Stomach (tissue), 9 donors: ENCODE data around the gene QRSL1. TPM values are rescaled to one million over a fixed set of nuclear protein-coding genes. Genes with fewer than 3 reads are reported as not detected.

Experiments
- DNase-seq, 2 donors: peaks; one replicate each; pipeline versions ENCODE4 v3.0.0 to v3.0.0-alpha.2; 2013 to 2019
- H3K27ac ChIP-seq, 5 donors: fragments of 200-600 bp in 4 of 5; sonication (generic) in 4 of 5; one replicate each; pipeline ENCODE4 v1.5.1; 2013 to 2019; ENCODE audit warnings: mild to moderate bottlenecking in 1 of 5, moderate library complexity in 1 of 5
- H3K27me3 ChIP-seq, 3 donors: fragments of 200-600 bp; sonication (generic); one replicate each; pipeline ENCODE4 v1.5.1; 2017 to 2019; ENCODE audit warnings: mixed run types in 1 of 3
- H3K36me3 ChIP-seq, 4 donors: fragments of 200-600 bp; sonication (generic); 1 replicate in 3 of 4; 2 replicates in 1 of 4; pipeline ENCODE4 v1.5.1; 2016 to 2019
- H3K4me1 ChIP-seq, 4 donors: fragments of 200-600 bp; sonication (generic); one replicate each; pipeline ENCODE4 v1.5.1; 2016 to 2019
- H3K4me3 ChIP-seq, 4 donors: fragments of 200-600 bp; sonication (generic) in 3 of 4; one replicate each; pipeline ENCODE4 v1.5.1; 2016 to 2019; ENCODE audit warnings: mild to moderate bottlenecking in 1 of 4
- H3K9me3 ChIP-seq, 4 donors: fragments of 200-600 bp; sonication (generic); one replicate each; pipeline ENCODE4 v1.5.1; 2016 to 2019
- EP300 ChIP-seq: sonication (generic); formaldehyde crosslinking; IDR thresholded peaks from one replicate; pipeline ENCODE4 v1.6.1; 2017; ENCODE audit warnings: antibody characterized with exemption
- POLR2A ChIP-seq, 4 donors: fragments of 450-650 bp; IDR thresholded peaks; one replicate each; pipeline ENCODE4 v1.6.1; 2016; ENCODE audit warnings: antibody characterized with exemption in 4 of 4, control low read depth in 2 of 4, mild to moderate bottlenecking in 1 of 4, moderate library complexity in 1 of 4
- POLR2AphosphoS5 ChIP-seq, 3 donors: sonication (generic); formaldehyde crosslinking; IDR thresholded peaks; one replicate each; pipeline ENCODE4 v1.6.1; 2016; ENCODE audit warnings: antibody characterized with exemption in 3 of 3
- WGBS, 5 donors: extraction: QIAGEN DNeasy Blood & Tissue Kit in 3 of 5; methylation state at CpG; one replicate each; pipeline versions ENCODE4 v1.1.5 to v1.1.7; 2013 to 2018; 5-methylcytosine and 5-hydroxymethylcytosine counted together
- intact Hi-C: fragments of 100-400 bp; cut with DNase I; formaldehyde crosslinking; loops from one replicate; pipeline ENCODE4 v1.15.1; 2023; ENCODE audit warnings: low total_unique reads
- polyA plus RNA-seq, 3 donors: library from polyadenylated mRNA; stranded (reverse); fragments of 200-250 nt; gene quantifications; one replicate each; pipeline ENCODE4 v1.2.3, GENCODE V29; 2013
- total RNA-seq, 5 donors: library from RNA; depleted of rRNA; stranded (reverse); fragments of >200 nt; gene quantifications; one replicate each; pipeline versions ENCODE4 v1.1.0 to v1.2.3, GENCODE V29; 2014 to 2016
- TF ChIP-seq, protein P1 (sequence below), 7 experiments: fragments of 450-650 bp in 4 of 7; fragments of 200-600 bp in 3 of 7; sonication (generic) in 3 of 7; IDR thresholded peaks; one replicate each; pipeline ENCODE4 v1.5.1; 2016 to 2019; ENCODE audit warnings: antibody characterized with exemption in 7 of 7, control low read depth in 2 of 7, mild to moderate bottlenecking in 1 of 7
- donor health status: healthy with polysubstance abuse.
- donor health status: Bipolar disorder and iron deficiency.
- donor health status: healthy.

The QRSL1 gene
- total and polyA plus RNA-seq, 8 donors = 2.3 to 19.8 (median 6.9) TPM

DNA sequence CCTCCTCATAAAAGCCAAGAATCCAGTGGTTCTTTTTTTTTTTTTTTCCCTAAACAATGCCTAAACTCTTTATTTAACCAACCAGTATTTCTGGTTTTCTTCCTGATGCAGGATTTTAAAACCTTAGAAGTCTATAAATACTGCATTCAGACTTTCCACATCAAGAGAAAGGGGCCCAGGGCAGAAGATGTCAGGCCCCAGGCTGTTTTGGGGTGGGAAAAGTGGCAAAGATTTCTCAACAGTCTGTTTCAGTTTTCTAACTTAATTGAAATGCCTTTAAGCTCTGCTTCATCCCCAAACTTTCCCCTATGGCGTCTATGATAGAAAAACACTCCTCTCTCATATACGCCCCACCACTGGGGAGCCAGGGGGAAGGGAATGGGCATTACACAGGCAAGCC, 33.1 kb downstream of the QRSL1 start:
- WGBS, 5 donors = 84 to 95% (median 91%) methylated on average over 2 of the region's 2 CpGs
- Histone ChIP-seq H3K4me1 (no peaks in the 10 kb centered on the region), H3K27ac (no peak overlapping the region), H3K36me3 (peaks cover 27 to 93% (median 87%) of the 10 kb centered on the region in 4 donors), H3K27me3 (no peaks in the 10 kb centered on the region), H3K4me3 (no peak overlapping the region), H3K9me3 (peaks cover 0 to 19% (median 12%) of the 10 kb centered on the region in 4 donors)
- TF ChIP-seq POLR2A (IDR thresholded peaks at IDR 0.05) = no peak
- TF ChIP-seq, protein P1, sequence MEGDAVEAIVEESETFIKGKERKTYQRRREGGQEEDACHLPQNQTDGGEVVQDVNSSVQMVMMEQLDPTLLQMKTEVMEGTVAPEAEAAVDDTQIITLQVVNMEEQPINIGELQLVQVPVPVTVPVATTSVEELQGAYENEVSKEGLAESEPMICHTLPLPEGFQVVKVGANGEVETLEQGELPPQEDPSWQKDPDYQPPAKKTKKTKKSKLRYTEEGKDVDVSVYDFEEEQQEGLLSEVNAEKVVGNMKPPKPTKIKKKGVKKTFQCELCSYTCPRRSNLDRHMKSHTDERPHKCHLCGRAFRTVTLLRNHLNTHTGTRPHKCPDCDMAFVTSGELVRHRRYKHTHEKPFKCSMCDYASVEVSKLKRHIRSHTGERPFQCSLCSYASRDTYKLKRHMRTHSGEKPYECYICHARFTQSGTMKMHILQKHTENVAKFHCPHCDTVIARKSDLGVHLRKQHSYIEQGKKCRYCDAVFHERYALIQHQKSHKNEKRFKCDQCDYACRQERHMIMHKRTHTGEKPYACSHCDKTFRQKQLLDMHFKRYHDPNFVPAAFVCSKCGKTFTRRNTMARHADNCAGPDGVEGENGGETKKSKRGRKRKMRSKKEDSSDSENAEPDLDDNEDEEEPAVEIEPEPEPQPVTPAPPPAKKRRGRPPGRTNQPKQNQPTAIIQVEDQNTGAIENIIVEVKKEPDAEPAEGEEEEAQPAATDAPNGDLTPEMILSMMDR (IDR thresholded peaks at IDR 0.05) = no peak
- TF ChIP-seq EP300 = no peak
- intact Hi-C loops = no loop called here
- DNase-seq = no peak

DNA sequence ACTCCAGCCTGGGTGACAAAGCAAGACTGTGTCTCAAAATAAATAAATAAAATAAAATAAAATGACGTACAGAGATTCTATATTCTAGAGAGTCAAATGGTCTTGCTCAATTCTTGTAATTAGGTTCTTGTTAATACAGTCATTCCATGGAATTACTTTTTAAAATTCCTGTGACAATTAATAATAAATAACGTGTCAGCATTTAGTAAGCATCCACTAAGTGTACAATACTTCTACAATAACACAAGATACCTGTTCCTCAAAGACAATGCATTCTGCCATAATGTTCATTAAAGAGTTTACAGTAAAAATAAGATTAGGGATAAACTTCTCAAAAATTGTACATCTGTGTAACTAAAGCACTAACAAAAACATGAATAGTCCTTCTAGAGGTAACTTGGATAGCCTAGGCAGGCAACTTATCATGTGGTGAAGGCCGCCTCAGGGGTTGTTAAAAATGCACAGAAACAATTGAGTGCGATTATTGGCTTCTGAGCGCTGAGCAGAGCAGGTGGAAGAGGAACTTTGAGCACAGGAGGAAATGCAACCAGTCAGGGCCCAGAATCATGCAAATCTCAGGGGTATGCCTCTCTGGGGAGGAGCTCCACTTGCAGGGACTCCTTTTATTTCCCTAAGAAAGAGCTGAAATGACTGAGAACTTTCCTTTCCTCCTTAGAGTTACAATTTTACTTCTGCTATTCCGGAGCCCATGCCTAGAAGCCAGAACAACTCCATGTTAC, 37.1 kb downstream of the QRSL1 start:
- TF ChIP-seq, protein P1 (IDR thresholded peaks at IDR 0.05) = no peak
- TF ChIP-seq POLR2AphosphoS5 (IDR thresholded peaks at IDR 0.05) = no peak
- TF ChIP-seq EP300 = no peak
- no peak for TF ChIP-seq POLR2A (IDR thresholded peaks at IDR 0.05)
- H3K36me3 ChIP-seq = peaks cover 20 to 54% (median 49%) of the 10 kb centered on the region in 4 donors
- intact Hi-C loops = no loop called here
- DNase-seq = peak in 1 of 2 donors; percentile 24
- WGBS, 5 donors = 81 to 90% (median 87%) methylated on average over 6 of the region's 6 CpGs
- H3K4me3 ChIP-seq = no peak overlapping the region
- no peaks in the 10 kb centered on the region for H3K4me1 ChIP-seq
- H3K27me3 ChIP-seq = no peaks in the 10 kb centered on the region
- H3K27ac ChIP-seq = no peak overlapping the region
- no peaks in the 10 kb centered on the region for H3K9me3 ChIP-seq

DNA sequence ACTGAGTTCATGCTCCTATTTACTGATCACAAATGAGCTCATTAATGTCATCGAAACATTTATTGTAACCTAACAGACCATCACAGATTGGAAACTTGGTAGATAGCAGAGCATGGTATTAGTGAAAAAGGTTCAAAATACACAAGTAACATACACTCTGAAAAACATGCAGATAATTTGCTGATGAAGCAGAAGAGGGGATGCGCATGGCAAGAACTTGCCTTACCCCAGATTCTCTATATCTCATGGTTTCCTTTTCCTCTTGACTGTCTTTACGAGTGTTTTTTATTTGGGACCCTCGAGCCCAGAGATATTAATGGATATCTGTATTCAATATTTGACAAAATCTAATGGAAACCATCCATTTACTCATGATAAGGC, 37.6 kb downstream of the QRSL1 start:
- no peak for DNase-seq
- 92 to 95% (median 93%) methylated on average over 4 of the region's 4 CpGs for WGBS, 5 donors
- intact Hi-C loops = no loop called here
- H3K27ac ChIP-seq = no peak overlapping the region
- H3K9me3 ChIP-seq = no peaks in the 10 kb centered on the region
- H3K36me3 ChIP-seq = peaks cover 20 to 51% (median 47%) of the 10 kb centered on the region in 4 donors
- no peak for TF ChIP-seq POLR2AphosphoS5 (IDR thresholded peaks at IDR 0.05)
- no peak for TF ChIP-seq EP300
- no peak for TF ChIP-seq POLR2A (IDR thresholded peaks at IDR 0.05)
- TF ChIP-seq, protein P1 (IDR thresholded peaks at IDR 0.05) = no peak
- H3K4me3 ChIP-seq = no peak overlapping the region
- no peaks in the 10 kb centered on the region for H3K27me3 ChIP-seq
- H3K4me1 ChIP-seq = no peaks in the 10 kb centered on the region

DNA sequence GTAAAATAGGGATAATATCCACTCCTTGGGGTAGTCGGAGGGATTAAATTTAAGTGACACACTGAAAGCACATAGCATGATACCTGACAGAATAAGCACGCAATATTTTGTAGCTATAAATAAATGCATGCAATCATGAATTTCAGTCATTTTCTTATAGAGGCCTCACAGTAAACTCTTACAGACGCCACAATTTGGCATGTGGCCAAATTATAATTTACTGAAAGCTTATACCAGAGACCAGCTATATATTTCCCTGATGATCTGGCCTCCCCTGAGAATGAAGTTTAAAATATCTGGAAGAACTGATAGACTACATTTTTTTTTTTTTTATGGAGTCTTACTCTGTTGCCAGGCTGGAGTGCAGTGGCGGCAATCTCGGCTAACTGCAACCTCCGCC, 40.9 kb downstream of the QRSL1 start:
- Histone ChIP-seq H3K36me3 (peaks cover 9 to 20% (median 17%) of the 10 kb centered on the region in 4 donors), H3K27ac (no peak overlapping the region), H3K9me3 (no peaks in the 10 kb centered on the region), H3K4me1 (no peaks in the 10 kb centered on the region), H3K4me3 (no peak overlapping the region), H3K27me3 (no peaks in the 10 kb centered on the region)
- WGBS, 5 donors = 86 to 90% (median 88%) methylated on average over 6 of the region's 6 CpGs
- intact Hi-C loops = no loop called here
- no peak for DNase-seq
- TF ChIP-seq, protein P1 (IDR thresholded peaks at IDR 0.05) = no peak
- TF ChIP-seq POLR2AphosphoS5 (IDR thresholded peaks at IDR 0.05) (no peak), POLR2A (IDR thresholded peaks at IDR 0.05) (no peak), EP300 (no peak)
